ENCODE measurements around the gene ZDHHC1. TPM values are rescaled to one million over a fixed set of nuclear protein-coding genes. Genes with fewer than 3 reads are reported as not detected.

ZDHHC1 gene
- total RNA-seq, 1 donor from 2014 or later = 2.9 TPM

DNA sequence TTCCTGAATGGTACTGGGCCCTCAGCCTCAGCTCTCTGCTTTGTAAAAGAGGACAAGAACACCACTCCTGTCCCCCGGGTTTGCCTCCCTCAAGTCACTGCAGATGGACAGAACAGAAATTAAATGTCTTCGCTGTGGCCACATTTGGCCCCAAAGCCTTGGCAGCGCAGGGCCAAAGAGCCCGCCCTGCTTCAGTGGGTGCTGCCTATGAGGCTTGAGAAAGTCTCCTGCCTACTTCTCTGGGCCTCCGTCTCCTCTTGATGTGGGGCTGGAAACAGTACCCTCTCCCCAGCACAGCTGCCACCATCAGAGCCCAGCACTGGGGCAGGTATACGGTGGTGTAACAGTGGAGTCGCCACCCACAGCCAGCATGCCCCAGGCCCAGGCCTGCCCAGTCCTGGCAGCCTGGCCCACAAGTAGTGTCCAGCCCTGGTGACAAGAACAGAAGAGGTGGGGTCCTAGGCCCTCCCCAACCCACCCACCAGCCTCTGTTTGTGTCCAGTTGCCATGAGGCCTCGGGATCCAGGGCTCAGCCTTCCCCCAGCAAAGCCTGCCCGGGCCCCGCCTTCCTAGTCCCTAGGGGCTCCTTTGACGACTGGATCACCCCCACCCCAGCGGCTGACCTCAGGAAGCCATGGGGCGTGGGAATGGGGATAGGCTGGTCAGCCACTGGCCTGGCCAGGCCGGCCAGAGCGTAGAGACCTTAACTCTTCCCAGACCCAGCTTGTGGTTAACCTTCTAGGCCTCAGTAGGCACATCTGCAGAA lies 19.1 kb downstream of the ZDHHC1 start:
- TF ChIP-seq, protein P1, sequence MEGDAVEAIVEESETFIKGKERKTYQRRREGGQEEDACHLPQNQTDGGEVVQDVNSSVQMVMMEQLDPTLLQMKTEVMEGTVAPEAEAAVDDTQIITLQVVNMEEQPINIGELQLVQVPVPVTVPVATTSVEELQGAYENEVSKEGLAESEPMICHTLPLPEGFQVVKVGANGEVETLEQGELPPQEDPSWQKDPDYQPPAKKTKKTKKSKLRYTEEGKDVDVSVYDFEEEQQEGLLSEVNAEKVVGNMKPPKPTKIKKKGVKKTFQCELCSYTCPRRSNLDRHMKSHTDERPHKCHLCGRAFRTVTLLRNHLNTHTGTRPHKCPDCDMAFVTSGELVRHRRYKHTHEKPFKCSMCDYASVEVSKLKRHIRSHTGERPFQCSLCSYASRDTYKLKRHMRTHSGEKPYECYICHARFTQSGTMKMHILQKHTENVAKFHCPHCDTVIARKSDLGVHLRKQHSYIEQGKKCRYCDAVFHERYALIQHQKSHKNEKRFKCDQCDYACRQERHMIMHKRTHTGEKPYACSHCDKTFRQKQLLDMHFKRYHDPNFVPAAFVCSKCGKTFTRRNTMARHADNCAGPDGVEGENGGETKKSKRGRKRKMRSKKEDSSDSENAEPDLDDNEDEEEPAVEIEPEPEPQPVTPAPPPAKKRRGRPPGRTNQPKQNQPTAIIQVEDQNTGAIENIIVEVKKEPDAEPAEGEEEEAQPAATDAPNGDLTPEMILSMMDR (IDR thresholded peaks at IDR 0.05; ENCODE audit: borderline replicate concordance) = no peak
- H3K4me3 ChIP-seq = no peak overlapping the region
- H3K4me1 ChIP-seq = peaks cover 72% of the 10 kb centered on the region
- no peaks in the 10 kb centered on the region for H3K36me3 ChIP-seq
- peak overlapping the region; percentile 72 for H3K27ac ChIP-seq (replicated peaks)
- peaks cover 19% of the 10 kb centered on the region for H3K27me3 ChIP-seq (ENCODE audit: low read depth)
- DNase-seq = peak; percentile 78
- no peaks in the 10 kb centered on the region for H3K9me3 ChIP-seq (replicated peaks)
- intact Hi-C loops (cut with micrococcal nuclease) = no loop called here

DNA sequence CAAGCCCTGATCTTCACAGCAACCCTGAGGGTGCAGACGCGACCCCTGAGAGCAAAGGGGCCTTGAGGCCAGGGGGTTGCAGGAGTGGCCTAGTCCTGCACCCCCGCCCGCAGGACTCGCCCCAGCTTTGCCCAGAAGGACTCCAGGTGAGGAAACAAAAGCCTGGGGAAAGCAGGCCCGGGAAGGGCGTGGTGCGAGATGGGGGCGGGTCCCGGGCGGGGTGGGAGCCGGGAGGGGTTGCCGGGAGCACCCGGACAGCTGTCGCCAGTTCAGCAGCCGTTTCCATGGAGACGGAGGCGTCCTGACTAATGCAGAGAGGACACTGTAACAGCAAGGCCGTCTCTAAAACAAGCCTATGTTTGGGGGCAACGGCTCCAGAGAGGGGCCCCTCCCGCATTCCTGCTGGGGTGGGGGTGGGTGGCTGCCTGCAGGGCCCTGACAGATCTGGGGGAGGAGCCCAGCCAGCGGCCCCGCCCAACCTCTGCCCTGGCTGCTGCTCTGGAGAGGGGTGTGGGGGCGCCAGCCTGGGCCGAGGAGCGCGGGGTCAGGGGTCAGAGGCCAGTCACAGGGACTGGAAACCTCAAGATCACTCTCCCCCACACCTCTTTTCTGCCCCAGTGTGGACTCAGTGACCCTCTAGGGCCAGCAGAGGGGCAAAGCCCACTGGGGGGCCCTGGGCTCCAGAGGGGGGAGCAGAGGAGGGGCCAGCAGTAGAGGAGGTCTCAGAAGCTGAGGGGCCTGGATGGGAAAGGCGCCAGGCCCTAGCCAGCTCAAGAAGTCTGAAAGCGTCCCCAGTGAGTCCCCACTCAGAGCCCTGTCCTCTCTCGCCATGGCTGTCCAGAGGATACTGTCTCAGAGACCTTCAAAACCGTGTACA lies 19.9 kb downstream of the ZDHHC1 start:
- Histone ChIP-seq H3K9me3 (replicated peaks) (no peaks in the 10 kb centered on the region), H3K27ac (replicated peaks) (peak overlapping the region; percentile 72), H3K4me1 (peaks cover 80% of the 10 kb centered on the region), H3K36me3 (no peaks in the 10 kb centered on the region), H3K4me3 (peak overlapping the region; percentile 7), H3K27me3 (ENCODE audit: low read depth) (peaks cover 19% of the 10 kb centered on the region)
- intact Hi-C loops (cut with micrococcal nuclease) = no loop called here
- peak; percentile 79 for DNase-seq
- TF ChIP-seq, protein P1 (IDR thresholded peaks at IDR 0.05; ENCODE audit: borderline replicate concordance) = no peak

DNA sequence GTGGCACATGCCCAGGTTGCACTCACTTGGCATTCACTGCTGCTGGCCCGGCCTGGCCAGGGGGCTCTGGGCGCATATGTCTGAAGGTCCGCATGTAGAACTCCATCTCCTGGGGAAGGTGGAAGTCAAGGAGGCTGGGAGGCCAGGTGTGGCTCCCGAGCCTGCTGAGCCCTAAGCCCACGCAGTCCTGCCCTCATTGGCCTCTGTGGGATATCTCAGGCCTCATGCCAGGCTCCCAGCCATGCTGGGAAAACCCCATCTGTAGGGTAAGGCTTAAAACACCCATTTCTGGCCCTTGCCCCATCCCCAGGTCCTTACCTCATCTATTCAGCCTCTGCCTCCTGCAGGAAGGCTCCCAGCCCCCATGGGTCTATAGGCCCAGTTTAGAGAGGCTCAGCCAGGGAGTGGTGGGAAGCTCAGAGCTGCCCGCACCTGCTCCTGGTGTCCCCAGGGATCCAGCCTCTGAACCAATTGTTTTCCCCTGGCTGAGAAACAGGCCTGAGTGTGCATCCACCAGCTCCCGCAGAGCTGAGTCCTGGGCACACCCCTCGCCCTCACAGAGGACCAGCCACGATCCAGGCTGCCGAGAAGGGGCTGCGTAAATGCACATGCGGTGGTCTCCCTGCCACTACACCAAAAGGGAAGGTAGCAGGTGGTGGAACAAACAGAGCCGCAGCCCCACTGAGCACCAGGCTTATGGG lies 20.7 kb downstream of the ZDHHC1 start:
- peak overlapping the region; percentile 7 for H3K4me3 ChIP-seq
- H3K36me3 ChIP-seq = no peaks in the 10 kb centered on the region
- H3K27me3 ChIP-seq (ENCODE audit: low read depth) = peaks cover 19% of the 10 kb centered on the region
- no peak for DNase-seq
- intact Hi-C loops (cut with micrococcal nuclease) = no loop called here
- H3K27ac ChIP-seq (replicated peaks) = peak overlapping the region; percentile 72
- H3K4me1 ChIP-seq = peaks cover 85% of the 10 kb centered on the region
- TF ChIP-seq, protein P1 (IDR thresholded peaks at IDR 0.05; ENCODE audit: borderline replicate concordance) = no peak
- H3K9me3 ChIP-seq (replicated peaks) = no peaks in the 10 kb centered on the region

DNA sequence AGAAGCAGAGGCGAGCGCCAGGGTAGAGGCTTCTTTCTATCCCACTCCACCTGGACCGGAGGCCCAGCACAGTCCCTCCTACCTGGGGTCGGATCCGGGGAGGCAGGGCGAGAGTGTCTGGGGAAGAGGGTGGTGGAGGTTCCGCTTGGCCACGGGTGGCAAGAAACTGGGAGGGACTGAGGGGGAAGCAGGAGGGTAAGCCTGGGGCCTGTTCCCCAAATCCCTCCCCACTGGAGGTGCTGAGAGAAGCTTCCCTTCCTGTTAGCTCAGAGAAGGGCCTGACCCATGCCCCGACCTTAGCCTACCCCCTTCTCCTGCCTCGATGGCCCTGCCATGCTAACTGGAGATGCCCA lies 21.2 kb downstream of the ZDHHC1 start:
- Histone ChIP-seq H3K27me3 (ENCODE audit: low read depth) (peaks cover 19% of the 10 kb centered on the region), H3K9me3 (replicated peaks) (no peaks in the 10 kb centered on the region), H3K36me3 (no peaks in the 10 kb centered on the region), H3K27ac (replicated peaks) (peak overlapping the region; percentile 72), H3K4me3 (peak overlapping the region; percentile 66), H3K4me1 (peaks cover 85% of the 10 kb centered on the region)
- TF ChIP-seq, protein P1 (IDR thresholded peaks at IDR 0.05; ENCODE audit: borderline replicate concordance) = no peak
- intact Hi-C loops (cut with micrococcal nuclease) = no loop called here
- DNase-seq = no peak
